NCI-H460 (cell line): ENCODE results near the gene TBC1D16. TPM values are rescaled to one million over a fixed set of nuclear protein-coding genes. Genes with fewer than 3 reads are reported as not detected.

ENCODE experiments used
- DNase-seq: peaks from one replicate; pipeline ENCODE4 v3.0.0-alpha.2; 2016; ENCODE audit warnings: low read depth; ENCODE audit errors: extremely low read depth
- total RNA-seq: library from RNA; depleted of rRNA; stranded (reverse); fragments of >200 nt; shearing (Covaris generic); gene quantifications from 2 replicates; pipeline ENCODE4 v1.2.3, GENCODE V29; 2014

The TBC1D16 gene
- total RNA-seq, 1 experiment from 2014 or later = 12.4 TPM

DNA sequence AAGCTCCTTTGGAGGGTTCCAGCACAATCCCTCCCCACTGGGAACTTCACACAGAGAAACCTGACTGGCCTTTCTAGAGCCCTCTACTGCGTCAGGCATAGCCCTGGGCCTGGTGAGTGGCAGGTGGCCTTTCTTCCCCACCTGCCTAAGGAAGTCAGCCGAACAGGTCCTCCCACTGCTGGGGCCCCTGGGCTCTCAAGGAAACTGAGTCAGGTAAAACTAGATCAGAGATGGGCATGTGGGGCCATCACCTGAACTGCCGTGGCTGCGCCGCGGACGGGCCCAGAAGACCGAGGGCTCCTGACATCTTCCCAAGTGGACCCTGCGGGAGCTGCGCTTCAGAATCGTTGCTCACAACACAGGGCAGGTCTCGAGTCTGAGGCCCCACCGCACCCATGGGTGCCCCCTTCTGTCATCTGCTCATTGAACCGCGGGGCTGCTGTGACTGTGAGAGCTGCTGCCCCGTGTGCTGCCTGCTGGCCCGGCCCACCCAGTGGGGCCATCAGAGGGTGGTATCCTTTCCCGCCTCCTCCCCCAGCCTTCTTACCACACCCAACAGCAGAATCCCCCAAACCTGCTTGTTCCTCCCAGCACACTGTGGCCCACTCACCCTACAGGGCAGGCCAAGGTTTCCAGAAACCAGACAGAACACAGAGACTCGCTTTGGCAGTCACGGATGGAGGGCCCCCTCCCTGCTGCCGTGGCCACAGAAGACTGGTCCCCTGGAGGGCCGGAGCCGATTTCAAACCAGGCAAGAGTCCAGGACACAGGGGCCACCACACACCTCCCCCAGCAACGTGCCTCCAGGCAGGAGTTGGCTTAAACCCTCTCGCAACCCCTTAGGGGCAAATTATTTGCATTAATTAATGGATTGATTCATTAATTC lies 81.1 kb downstream of the TBC1D16 start:
- DNase-seq = no peak

DNA sequence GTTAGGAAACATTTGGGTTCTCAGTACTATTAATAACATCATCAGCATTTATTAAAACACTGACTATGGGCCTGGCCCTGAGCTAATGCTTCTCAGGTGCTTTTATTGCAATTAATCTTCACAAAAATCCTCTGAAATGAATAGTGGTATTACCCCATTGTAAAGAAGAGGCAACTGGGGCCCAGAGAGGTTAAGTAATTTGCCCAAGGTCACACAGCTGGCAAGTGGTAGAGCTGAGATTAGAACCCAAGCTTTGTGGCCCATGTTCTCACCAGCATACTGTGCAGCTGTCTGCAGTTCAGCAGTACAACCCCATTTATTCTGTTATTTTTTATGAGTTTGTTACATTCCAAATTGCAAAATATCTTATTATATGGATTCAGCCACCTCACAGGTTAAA lies 82.3 kb downstream of the TBC1D16 start:
- DNase-seq = no peak

DNA sequence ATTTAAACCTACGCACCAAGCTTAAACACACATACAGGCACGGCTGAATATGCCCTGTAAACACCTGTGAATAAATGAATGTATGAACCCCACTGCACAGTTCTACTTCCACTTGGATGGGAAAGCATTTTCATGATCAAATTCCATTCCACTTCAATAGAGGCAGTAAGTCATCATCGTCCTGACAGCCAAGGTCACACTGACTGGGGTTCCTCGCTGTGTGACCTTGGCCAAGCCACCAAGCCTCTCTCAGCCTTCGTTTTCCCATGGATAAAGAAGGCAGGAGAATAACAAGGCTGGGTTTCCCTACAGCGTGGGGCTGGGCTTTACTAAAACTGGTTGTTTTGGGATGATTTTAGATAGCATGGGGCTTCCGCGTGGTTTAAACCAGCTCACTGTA lies 82.8 kb downstream of the TBC1D16 start:
- no peak for DNase-seq

DNA sequence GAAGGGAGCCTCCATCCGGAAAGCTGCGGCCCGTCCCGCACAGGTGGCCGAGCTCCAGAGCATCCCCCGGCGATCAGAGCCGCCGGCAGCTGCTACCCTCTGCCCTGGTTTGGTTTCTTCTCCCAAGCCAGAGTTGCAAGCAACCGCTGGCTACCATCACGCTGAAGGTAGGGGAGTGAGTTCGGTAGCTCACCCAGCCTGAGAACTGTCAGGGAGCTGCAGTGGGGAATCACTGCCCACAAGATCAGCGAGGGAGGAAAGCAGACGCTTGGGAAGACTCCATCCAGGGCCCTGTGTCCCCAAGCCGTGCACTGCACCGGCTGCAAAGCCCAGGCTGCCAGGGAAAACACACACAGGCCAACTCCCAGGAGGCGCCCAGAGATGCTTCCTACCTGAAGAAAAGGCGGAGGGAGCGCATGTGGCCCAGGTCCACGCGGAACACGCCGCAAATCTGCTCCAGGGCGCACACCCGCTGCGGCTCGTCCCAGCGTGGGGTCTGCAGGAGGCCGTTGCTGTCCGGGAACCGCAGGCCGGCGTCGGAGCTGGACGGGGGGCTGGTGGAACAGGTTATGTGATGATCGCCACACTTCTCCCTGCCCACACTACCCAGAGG lies 83.3 kb downstream of the TBC1D16 start:
- DNase-seq = no peak

GRCh38 chr17:79951361-79952264 lies 84.1 kb downstream of the TBC1D16 start:
- DNase-seq = peak; percentile 30

- no peak for DNase-seq
Measured at GRCh38 chr17:79950751-79951150, 84.9 kb downstream of the TBC1D16 start.

GRCh38 chr17:79950306-79950705 lies 85.4 kb downstream of the TBC1D16 start:
- no peak for DNase-seq

DNA sequence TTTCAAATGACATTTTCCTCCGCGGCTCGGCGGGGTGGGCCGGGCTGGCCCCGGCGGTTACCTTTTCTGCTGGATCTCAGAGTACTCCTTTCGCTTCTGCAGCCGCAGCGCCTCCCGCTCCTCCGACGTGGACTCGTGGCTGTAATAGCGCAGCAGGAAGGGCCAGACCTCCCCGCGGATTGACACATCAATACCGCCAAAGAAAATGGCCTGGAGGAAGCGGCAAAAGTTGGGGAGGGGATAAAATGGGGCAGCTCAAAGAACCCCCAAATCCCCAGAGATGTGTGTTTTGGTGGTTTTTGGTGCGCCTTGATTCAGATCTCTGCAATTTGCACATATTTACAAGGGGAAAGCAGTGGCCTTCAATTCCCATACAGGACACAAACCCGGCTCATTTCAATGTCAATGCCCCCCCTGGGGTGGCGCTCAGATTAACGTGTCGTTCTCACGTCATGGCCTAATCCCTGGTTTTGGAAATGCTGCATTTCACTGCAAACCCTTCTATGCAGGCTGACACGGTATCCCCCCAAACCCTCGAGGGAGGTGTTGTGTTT lies 85.9 kb downstream of the TBC1D16 start:
- DNase-seq = no peak

- DNase-seq = no peak
Measured at GRCh38 chr17:79948945-79949655, 86.6 kb downstream of the TBC1D16 start.

DNA sequence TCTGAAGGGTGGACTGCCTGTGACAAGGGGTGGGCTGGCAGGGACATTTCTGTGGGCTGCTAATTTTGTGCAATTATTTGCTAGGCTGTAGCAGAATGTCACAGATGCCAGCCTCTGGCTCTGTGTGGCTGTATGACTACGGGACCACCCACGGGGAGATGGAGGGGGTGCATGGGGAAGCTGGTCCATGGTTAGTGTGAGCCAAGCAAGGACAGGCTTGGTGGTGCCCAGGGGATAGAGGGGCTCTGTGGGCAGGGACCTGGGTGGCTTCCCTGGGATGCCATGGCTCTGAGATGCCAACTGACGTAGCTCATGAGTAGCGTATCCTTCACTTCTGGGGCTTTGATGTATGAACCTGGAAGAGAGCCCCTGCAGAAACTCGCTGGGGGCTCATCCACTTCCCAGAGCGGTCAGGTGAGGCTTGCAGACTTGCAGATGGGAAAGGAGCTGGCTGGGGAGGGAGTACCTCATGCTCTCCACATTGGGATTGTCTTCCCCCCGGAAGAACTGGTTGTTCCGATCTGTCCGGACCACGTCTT lies 87.2 kb downstream of the TBC1D16 start:
- no peak for DNase-seq

DNA sequence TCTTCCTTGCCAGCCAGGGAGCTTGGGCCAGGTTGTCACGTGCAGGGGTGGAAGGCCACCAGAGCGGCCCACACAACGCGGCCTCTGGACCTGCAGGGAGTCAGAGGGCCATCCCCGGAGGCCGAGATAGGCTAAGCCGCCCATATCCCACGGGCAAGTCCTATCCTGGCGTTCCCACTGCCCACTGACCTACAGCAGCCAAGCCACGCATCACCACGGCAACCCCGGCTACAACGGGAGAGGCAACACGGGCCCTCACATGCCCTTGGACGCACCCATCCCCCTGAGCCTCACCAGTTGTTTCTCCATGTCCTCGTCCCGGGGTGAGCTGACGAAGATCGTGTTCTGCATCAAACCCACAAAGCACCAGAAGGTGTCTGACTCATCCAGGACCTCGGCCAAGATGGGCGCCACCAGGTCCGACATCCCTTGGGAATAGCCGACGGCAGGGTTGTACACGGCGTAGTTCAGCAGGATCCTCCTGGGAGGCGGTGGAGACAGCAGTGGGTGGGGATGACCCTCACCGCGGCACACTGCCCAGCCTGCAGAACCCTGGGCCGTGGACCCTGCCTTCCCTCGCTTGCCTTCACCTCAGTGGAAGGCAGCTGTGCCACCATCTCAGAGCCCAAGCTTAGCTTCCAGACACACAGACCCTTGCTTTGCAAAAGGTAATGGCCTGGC lies 88.2 kb downstream of the TBC1D16 start:
- no peak for DNase-seq

- DNase-seq = no peak
Measured at GRCh38 chr17:79946352-79947231, 89.1 kb downstream of the TBC1D16 start.

DNA sequence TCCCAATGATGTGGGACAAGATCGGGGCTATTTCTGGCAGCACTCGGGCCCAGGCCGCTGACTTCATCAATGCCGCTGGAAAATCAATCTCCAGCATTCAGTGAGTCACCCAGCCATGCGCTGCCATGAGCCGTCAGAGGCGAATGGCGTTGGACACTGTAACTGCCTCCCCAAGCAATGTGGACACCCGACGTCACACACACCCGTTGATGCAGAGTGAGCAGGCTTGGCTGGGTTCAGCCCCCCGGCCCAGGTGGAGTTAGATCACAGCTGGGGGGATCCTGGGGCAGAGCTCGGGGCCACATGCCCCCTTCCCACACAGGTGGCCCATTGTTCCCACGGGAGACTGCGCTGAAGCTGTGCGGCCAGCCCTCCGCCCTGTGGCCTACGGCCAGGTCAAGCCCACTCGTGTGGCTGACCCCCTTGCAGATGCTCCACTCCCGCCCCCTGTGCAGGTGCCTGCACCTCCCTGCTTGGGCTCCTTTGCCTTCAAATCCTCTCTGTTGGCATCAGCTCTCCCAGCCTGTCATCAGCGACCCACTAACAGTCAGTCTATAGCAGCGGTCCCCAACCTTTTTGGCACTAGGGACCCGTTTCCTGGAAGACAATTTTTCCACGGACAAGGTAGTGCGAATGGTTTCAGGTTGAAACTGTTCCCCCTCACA lies 89.9 kb downstream of the TBC1D16 start:
- DNase-seq = no peak

GRCh38 chr17:79944821-79945391 lies 90.8 kb downstream of the TBC1D16 start:
- no peak for DNase-seq

DNA sequence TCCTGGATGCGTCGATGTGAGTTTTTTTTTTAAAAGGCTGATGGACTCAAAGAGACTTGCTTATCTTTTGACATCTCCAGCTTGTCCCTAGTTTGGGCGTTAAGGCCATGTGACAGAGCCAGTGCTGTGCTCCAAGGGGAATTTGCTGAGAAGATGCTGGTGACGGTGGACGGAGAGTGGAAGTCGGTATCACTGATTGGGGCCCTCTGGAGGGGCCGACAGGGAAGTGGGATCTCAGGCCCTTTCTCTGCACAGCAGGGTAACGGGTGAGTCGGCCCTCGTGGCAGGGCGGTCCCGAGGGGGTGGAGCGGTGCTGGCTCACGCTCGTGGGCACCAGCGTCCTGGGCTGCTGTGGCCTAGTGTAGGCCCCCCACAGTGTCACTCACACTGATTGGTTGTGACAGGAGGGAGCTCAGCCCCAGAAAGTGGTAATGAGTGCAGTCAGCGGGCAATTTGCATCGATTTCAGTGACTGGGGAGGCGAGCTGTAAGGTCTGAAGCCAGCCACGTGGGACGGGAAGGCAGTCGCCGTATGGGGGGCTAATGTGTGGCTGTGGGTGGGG lies 91.3 kb downstream of the TBC1D16 start:
- DNase-seq = no peak

GRCh38 chr17:79943347-79944241 lies 92.1 kb downstream of the TBC1D16 start:
- no peak for DNase-seq
